ENCODE results near the gene SERTAD1.
A peak's percentile ranks its signal among the peaks of the same experiment; 100 is the strongest.

Gene SERTAD1

GRCh38 chr19:40425450-40426287 lies at the start of gene SERTAD1:
Gene SERTAD1 (minus strand): TSS chr19:40425992. CDS start chr19:40423546, 2,446 bp downstream.
- in situ Hi-C loops (cut with HindIII; ENCODE audit: low sequenced_read_pairs): no loop called here
- peak within 1 kb of the TSS; percentile 71 for H3K4me3 ChIP-seq (ENCODE audit: low read depth, low read length)
- peak; percentile 100 for DNase-seq (ENCODE audit: low read depth, low spot score)
- TF ChIP-seq CTCF (IDR thresholded peaks at IDR 0.05; ENCODE audit: low read depth, low read length): peak; percentile 73

DNA sequence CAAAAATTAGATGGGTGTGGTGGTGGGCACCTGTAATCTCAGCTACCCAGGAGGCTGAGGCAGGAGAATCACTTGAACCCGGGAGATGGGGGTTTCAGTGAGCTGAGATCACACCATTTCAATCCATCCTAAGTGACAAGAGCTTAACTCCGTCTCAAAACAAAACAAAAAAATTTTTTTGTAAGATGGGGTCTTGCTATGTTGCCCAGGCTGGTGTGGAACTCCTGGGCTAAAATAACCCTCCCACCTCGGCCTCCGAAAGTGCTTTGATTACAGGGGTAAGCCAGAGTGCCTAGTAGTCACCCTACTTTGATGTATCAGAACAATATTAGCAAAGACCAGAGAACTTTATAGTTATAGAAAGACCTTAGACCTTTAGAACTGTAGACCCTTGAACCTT lies 48.9 kb upstream of the SERTAD1 start:
- no peak for DNase-seq (ENCODE audit: low read depth, low spot score)
- TF ChIP-seq CTCF (IDR thresholded peaks at IDR 0.05; ENCODE audit: low read depth, low read length): no peak
- in situ Hi-C loops (cut with HindIII; ENCODE audit: low sequenced_read_pairs): no loop called here
- H3K4me3 ChIP-seq (ENCODE audit: low read depth, low read length): no peak overlapping the region

GRCh38 chr19:40472516-40472915 lies 46.7 kb upstream of the SERTAD1 start:
- DNase-seq (ENCODE audit: low read depth, low spot score): no peak
- no peak for TF ChIP-seq CTCF (IDR thresholded peaks at IDR 0.05; ENCODE audit: low read depth, low read length)
- in situ Hi-C loops (cut with HindIII; ENCODE audit: low sequenced_read_pairs): no loop called here
- no peak overlapping the region for H3K4me3 ChIP-seq (ENCODE audit: low read depth, low read length)

- DNase-seq (ENCODE audit: low read depth, low spot score): no peak
- no peak for TF ChIP-seq CTCF (IDR thresholded peaks at IDR 0.05; ENCODE audit: low read depth, low read length)
- no peak overlapping the region for H3K4me3 ChIP-seq (ENCODE audit: low read depth, low read length)
- in situ Hi-C loops (cut with HindIII; ENCODE audit: low sequenced_read_pairs): no loop called here
Observed at GRCh38 chr19:40471111-40471510, 45.3 kb upstream of the SERTAD1 start.

GRCh38 chr19:40469011-40469410 lies 43.2 kb upstream of the SERTAD1 start:
- no peak for TF ChIP-seq CTCF (IDR thresholded peaks at IDR 0.05; ENCODE audit: low read depth, low read length)
- DNase-seq (ENCODE audit: low read depth, low spot score): no peak
- no peak overlapping the region for H3K4me3 ChIP-seq (ENCODE audit: low read depth, low read length)
- in situ Hi-C loops (cut with HindIII; ENCODE audit: low sequenced_read_pairs): no loop called here

DNA sequence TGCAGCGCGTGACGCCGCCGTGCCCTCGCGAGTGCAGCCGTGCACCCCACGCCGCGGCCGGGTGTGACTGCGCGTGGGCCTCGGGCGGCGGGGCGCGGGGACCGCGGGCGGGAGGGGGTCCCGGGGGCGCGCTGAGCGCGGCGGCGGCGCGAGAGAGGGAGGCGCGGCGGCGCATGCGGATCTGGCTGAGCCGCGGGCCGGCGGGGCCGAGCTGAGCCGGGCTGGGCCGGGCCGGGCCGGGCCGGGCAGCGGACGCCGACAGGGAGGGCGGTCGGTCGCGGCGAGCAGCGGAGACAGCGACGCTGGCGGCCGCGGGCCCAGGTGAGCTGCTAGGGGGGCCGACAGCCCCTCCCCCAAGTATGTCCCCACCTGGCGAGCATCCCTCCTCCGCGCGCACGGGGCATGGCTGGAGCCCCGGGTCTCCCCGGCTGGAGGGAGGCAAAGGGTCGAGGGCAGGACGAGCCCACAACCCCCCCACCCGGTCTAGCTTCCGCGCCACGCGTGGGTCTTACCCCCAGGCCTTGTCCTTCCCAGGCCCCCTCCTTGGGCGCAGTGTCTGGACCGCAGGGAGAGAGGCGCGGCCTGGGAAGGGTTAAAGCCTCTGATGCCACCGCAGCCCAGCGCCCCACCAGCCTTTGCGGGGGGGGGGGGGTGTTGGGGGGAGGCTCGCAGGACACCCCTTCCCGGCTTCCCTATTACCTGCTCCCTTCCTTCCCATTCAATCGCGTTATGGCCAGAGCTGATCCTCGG lies 41.4 kb upstream of the SERTAD1 start, which contains the start of gene SPTBN4:
Gene SPTBN4 (plus strand): TSS at position 17 of the 750 bp plus-strand sequence. CDS start 5,621 bp downstream, outside the sequence.
- no peak for TF ChIP-seq CTCF (IDR thresholded peaks at IDR 0.05; ENCODE audit: low read depth, low read length)
- in situ Hi-C loops (cut with HindIII; ENCODE audit: low sequenced_read_pairs): no loop called here
- no peak for DNase-seq (ENCODE audit: low read depth, low spot score)

More for the DNA sequence above, 41.4 kb upstream of the SERTAD1 start, which contains the start of gene SPTBN4:
- H3K4me3 ChIP-seq (ENCODE audit: low read depth, low read length): peak within 1 kb of the TSS; percentile 14
